Activated naive CD4-positive, alpha-beta T cell (primary cell): ENCODE results near the gene TM6SF1.

Experiments
- DNase-seq, 4 experiments: peaks; one replicate each; lab custom pipeline; 2025; lab: John Stamatoyannopoulos, UW

Gene TM6SF1

GRCh38 chr15:83174891-83175290, 67.4 kb downstream of the TM6SF1 start:
- no peak for DNase-seq

GRCh38 chr15:83178390-83178789, 70.9 kb downstream of the TM6SF1 start:
- DNase-seq = no peak

GRCh38 chr15:83178869-83179325, 71.5 kb downstream of the TM6SF1 start:
- no peak for DNase-seq

DNA sequence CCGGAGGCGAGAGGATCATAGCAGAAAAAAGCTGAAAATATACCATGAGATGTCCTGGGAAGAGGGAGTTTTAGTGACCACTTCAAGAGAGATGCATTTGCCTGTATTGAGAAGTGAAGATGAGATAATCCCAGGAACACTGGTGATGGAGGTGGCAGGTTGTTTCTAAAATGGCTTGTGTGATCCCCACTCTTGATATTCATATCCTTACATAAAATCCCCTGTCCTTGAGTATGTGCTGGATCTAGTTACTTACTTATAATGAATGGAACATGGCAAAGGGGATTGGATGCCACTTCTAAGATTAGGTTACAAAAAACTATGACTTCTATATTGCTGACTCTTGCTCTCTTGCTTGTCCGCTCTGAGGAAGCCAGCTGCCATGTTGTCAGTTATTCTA, 78.1 kb downstream of the TM6SF1 start:
- DNase-seq = no peak
